Mesothelial cell of epicardium (in vitro differentiated cells): Measurements from ENCODE around the gene CST8. TPM values are rescaled to one million over a fixed set of nuclear protein-coding genes. Genes with fewer than 3 reads are reported as not detected.

ENCODE experiments used
- DNase-seq, 2 experiments: peaks; one replicate each; pipeline ENCODE4 v3.0.0; 2021; ENCODE audit warnings: low spot score in 2 of 2; ENCODE audit not compliant: unreplicated experiment in 2 of 2
- H3K27ac Mint-ChIP-seq: 2 replicates; pipeline ENCODE4 v1.8.0; 2021; ENCODE audit warnings: mixed read lengths
- H3K27me3 Mint-ChIP-seq: 2 replicates; pipeline ENCODE4 v1.8.0; 2021; ENCODE audit warnings: low read depth, mixed read lengths
- H3K36me3 Mint-ChIP-seq: 2 replicates; pipeline ENCODE4 v1.8.0; 2021; ENCODE audit warnings: mixed read lengths
- H3K4me1 Mint-ChIP-seq: 2 replicates; pipeline ENCODE4 v1.8.0; 2021; ENCODE audit warnings: mixed read lengths
- H3K4me3 Mint-ChIP-seq: 2 replicates; pipeline ENCODE4 v1.8.0; 2021; ENCODE audit warnings: mild to moderate bottlenecking, moderate library complexity, mixed read lengths
- H3K9me3 Mint-ChIP-seq: 2 replicates; pipeline ENCODE4 v1.8.0; 2021; ENCODE audit warnings: mixed read lengths
- CTCF ChIP-seq: fragments of 200-600 bp; sonication (generic); IDR thresholded peaks from one replicate; pipeline ENCODE4 v1.5.0; 2021; ENCODE audit warnings: antibody characterized with exemption; ENCODE audit not compliant: unreplicated experiment
- total RNA-seq: library from RNA; stranded (reverse); gene quantifications from 3 replicates; pipeline ENCODE4 v1.2.1, GENCODE V29; 2021

Gene CST8
- total RNA-seq, 1 donor from 2014 or later, result not detected

GRCh38 chr20:23534801-23535593, 44.1 kb downstream of the CST8 start:
- DNase-seq, result no peak
- TF ChIP-seq CTCF, result no peak
- Mint-ChIP-seq H3K27ac (no peak overlapping the region), H3K27me3 (peaks cover 6% of the 10 kb centered on the region), H3K4me3 (no peak overlapping the region), H3K36me3 (no peaks in the 10 kb centered on the region), H3K9me3 (peaks cover 9% of the 10 kb centered on the region), H3K4me1 (no peaks in the 10 kb centered on the region)

DNA sequence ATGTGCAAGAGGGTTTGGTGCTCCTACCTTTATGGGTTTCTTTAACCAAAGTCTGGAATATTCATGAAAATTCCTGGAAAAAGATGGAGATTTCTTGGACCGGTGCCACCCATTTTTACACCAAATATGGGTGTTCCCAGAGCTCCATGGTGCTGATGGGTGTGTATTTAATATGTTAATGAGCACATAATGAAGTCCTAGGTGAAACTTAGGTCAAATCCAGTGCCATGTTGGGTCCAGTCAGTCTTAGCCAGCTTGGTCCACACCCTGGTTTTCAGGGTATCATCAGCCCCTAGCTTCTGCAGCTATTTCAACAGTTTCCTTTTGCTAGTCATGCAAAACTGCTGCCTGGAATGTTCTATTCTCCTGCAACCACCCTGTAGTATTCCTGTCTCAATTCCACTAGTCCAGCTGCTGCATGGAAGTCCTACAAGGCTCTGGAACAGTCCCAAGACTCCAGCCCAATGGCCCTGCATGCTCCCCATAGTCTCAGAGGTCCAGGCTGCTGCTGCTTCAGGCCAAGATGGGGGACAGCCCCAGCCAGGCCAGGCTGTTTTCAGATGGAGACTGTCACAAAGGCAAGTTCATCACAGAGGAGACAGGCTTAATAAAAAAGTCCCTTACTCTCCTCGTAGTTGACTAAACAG, 45.5 kb downstream of the CST8 start:
- no peak overlapping the region for H3K4me3 Mint-ChIP-seq
- peaks cover under 1% of the 10 kb centered on the region for H3K9me3 Mint-ChIP-seq
- DNase-seq, result no peak
- peaks cover 9% of the 10 kb centered on the region for H3K27me3 Mint-ChIP-seq
- no peak for TF ChIP-seq CTCF
- H3K27ac Mint-ChIP-seq, result no peak overlapping the region
- H3K4me1 Mint-ChIP-seq, result no peaks in the 10 kb centered on the region
- H3K36me3 Mint-ChIP-seq, result no peaks in the 10 kb centered on the region

DNA sequence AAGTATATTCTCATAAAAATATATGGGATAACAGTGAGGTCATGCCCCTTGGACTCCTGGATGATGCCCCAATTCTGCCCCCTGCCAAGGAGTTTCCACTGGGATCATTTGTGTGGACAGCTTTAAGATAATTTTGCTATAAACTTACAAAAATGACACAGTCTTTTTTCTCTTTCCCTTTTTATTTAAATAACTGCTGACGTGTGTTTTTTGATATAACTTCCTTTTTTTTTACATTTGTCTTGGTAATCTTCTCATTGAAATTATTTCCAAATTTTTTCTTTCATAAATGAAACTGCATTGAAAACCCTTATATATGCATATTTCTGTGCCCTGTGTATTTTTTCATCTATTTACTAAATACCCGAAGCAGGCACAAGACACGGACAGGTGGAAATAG, 46.1 kb downstream of the CST8 start:
- no peaks in the 10 kb centered on the region for H3K4me1 Mint-ChIP-seq
- no peaks in the 10 kb centered on the region for H3K9me3 Mint-ChIP-seq
- H3K27ac Mint-ChIP-seq, result no peak overlapping the region
- no peak for TF ChIP-seq CTCF
- no peaks in the 10 kb centered on the region for H3K36me3 Mint-ChIP-seq
- no peak for DNase-seq
- H3K27me3 Mint-ChIP-seq, result peaks cover 11% of the 10 kb centered on the region
- H3K4me3 Mint-ChIP-seq, result no peak overlapping the region

GRCh38 chr20:23540624-23541023, 49.7 kb downstream of the CST8 start:
- Mint-ChIP-seq H3K4me1 (no peaks in the 10 kb centered on the region), H3K9me3 (no peaks in the 10 kb centered on the region), H3K36me3 (no peaks in the 10 kb centered on the region), H3K4me3 (no peak overlapping the region), H3K27ac (no peak overlapping the region), H3K27me3 (peaks cover 29% of the 10 kb centered on the region)
- no peak for DNase-seq
- no peak for TF ChIP-seq CTCF

DNA sequence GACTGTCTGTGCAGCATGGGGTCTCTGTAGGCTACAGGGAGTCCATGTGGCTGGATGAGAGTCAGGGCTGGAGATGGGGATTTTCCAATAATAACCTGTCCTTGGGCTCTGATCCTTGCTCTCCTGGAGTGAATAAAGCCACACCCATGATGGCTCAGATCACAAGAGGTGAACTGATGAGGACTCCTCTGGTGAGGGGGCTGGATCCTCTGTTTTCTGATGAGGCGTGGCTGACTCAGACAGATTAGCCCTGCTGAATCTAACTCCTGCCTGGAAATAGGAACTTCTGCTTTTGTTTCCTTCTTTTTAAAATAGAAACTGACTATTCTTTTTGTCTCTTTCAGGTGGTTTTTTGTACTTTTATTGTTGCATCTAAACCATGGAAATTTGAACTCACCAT, 50.4 kb downstream of the CST8 start:
- Mint-ChIP-seq H3K9me3 (no peaks in the 10 kb centered on the region), H3K27ac (no peak overlapping the region), H3K27me3 (peaks cover 29% of the 10 kb centered on the region), H3K4me1 (no peaks in the 10 kb centered on the region), H3K36me3 (no peaks in the 10 kb centered on the region), H3K4me3 (no peak overlapping the region)
- DNase-seq, result no peak
- no peak for TF ChIP-seq CTCF
